Left ventricle myocardium superior (tissue), 1 donor: Measurements from ENCODE around the gene ENG. TPM values are rescaled to one million over a fixed set of nuclear protein-coding genes. Genes with fewer than 3 reads are reported as not detected.

Source experiments
- ATAC-seq: fragments of 200-7000 bp; cut with Tn5 transposase; one replicate; pipeline ENCODE4 v1.9.1; 2020; ENCODE audit warnings: mild to moderate bottlenecking, moderate library complexity
- DNase-seq: peaks from one replicate; pipeline ENCODE4 v3.0.0-alpha.2; 2020
- intact Hi-C: fragments of 100-400 bp; cut with micrococcal nuclease; formaldehyde crosslinking; loops from one replicate; pipeline ENCODE4 v1.11.0; 2022
- microRNA-seq: library from miRNA; unstranded; fragments of <30 nt; microRNA quantifications from one replicate; pipeline ENCODE4 v1.2.0, GENCODE V29; 2020; ENCODE audit warnings: borderline number of aligned reads
- total RNA-seq: library from RNA; stranded (reverse); fragmentation: NEBNext Ultra II Directional; extraction: Animal tissue kit (Norgen Biotek cat#: 25700); gene quantifications from one replicate; pipeline ENCODE4 v1.2.1, GENCODE V29; 2021
- donor health status: DM: no; HTN: yes; CAD: no; lungs with severe emphysema.

The ENG gene
- total RNA-seq, 1 donor from 2014 or later = 134 TPM

- DNase-seq (no peak), ATAC-seq (no peak)
- intact Hi-C loops = no loop called here
These were observed 82.8 kb downstream of the ENG start for GRCh38 chr9:127771570-127772189.

GRCh38 chr9:127770905-127771569 lies 83.4 kb downstream of the ENG start:
- intact Hi-C loops = no loop called here
- DNase-seq (peak; percentile 99), ATAC-seq (peak; percentile 97)

GRCh38 chr9:127770583-127770904 lies 83.9 kb downstream of the ENG start:
- ATAC-seq (no peak), DNase-seq (no peak)
- intact Hi-C loops = no loop called here

DNA sequence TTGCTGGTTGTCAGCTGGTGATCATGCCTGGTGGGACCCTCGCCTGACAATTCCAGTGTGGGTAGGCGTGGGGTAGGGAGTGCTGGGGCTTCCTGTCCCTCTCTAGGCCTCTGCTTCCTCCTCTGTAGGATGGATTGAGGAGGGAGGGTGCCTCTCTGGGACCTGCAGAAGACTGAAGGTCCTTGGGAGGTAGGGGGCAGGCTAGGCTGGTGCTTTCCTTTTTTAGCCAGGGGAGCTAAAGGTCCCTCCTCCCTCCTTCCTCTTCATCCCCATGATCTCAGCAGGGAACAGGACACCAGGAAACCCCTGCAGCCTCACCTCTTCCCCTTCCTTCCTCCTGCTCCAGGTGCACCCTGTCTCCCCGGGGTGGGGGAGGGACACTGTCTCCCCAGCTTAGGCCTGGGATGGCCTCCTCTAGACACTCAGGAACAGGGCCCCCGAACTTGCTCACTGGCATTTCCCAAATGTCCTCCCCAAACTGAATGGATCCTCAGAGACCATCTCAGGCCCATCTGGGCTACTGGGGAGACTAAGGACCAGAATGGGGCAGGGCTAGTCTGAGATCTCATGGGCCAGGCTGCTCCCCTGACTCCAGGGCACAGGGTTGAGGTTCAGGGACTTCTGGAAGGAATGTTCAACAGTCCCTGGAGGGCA lies 84.4 kb downstream of the ENG start:
- ATAC-seq (no peak), DNase-seq (no peak)
- intact Hi-C loops = no loop called here

GRCh38 chr9:127769101-127769500 lies 85.4 kb downstream of the ENG start:
- ATAC-seq = no peak
- no peak for DNase-seq
- intact Hi-C loops = no loop called here

DNA sequence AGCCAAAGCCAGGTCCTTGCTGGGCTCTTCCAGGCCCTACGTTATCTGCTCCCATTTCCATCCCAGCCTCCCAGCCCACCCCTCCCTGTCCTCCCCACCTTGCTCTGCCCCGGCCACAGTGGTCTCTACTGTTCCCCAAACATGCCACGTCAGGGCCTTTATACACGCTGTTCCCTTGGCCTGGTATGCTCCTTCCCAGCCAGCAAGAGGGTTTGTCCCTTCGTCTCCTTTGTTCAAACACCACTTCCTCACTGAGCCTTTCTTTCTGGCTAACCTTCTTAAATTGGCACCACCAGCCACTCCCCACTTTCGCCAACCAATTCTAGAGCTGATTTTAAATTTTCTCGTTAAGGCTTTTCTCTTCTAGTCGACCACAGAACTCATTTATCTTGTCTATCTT lies 85.8 kb downstream of the ENG start:
- DNase-seq (no peak), ATAC-seq (no peak)
- intact Hi-C loops = no loop called here

- DNase-seq (peak; percentile 48), ATAC-seq (no peak)
- intact Hi-C loops = no loop called here
These were observed 86.5 kb downstream of the ENG start for GRCh38 chr9:127767909-127768331.

GRCh38 chr9:127767410-127767809 lies 87.0 kb downstream of the ENG start:
- DNase-seq (no peak), ATAC-seq (no peak)
- intact Hi-C loops = no loop called here

DNA sequence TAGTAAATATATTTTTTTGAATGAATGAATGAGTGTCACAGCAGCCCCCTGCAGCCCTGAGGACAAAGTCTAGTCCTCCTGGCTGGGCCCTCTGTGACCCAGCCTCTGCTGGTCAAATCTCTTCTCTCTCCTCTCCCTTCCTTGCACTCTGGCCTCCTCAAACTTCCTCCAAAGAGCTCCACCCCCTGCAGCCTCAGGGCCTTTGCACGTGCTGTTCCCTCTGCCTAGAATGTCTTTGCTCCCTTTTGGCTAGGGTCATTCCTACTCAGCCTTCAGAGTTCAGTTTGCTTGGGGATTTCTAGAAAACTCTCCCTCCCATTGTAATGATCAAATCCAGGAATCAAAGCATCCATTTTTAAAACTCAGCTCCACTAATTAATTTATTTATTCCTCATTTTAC lies 89.0 kb downstream of the ENG start:
- ATAC-seq = no peak
- intact Hi-C loops = no loop called here
- no peak for DNase-seq

Small RNA genes lying within 50 kb of the gene (microRNA-seq; reads per million reads assigned to microRNA genes)
- gene MIR2861 (not detected), gene MIR3960 (not detected), gene MIR4672 (not detected)

Other genes starting within 250 kb of the ENG start
- 49.4 TPM for gene STXBP1, start 242.4 kb downstream of the ENG start, total RNA-seq
- not detected for gene CFAP157, start 147.7 kb downstream of the ENG start, total RNA-seq
- 13.4 TPM for gene PTRH1, start 139.0 kb downstream of the ENG start, total RNA-seq
- gene TTC16, start 138.6 kb downstream of the ENG start, total RNA-seq = 0.15 TPM
- gene TOR2A, start 119.4 kb downstream of the ENG start, total RNA-seq = 3.6 TPM
- 18.3 TPM for gene SH2D3C, start 76.0 kb downstream of the ENG start, total RNA-seq
- gene CDK9, start 68.6 kb downstream of the ENG start, total RNA-seq = 48.4 TPM
- 31.9 TPM for gene FPGS, start 51.8 kb downstream of the ENG start, total RNA-seq
- gene AK1, start 23.0 kb upstream of the ENG start, total RNA-seq = 853 TPM
- 50.5 TPM for gene ST6GALNAC6, start 44.9 kb upstream of the ENG start, total RNA-seq
- 28.5 TPM for gene ST6GALNAC4, start 62.4 kb upstream of the ENG start, total RNA-seq
- not detected for gene PIP5KL1, start 76.1 kb upstream of the ENG start, total RNA-seq
- gene DPM2, start 83.2 kb upstream of the ENG start, total RNA-seq = 11.1 TPM
- 21.6 TPM for gene EEIG1, start 126.3 kb upstream of the ENG start, total RNA-seq
- gene NAIF1, start 212.7 kb upstream of the ENG start, total RNA-seq = 4.7 TPM
- 4.8 TPM for gene SLC25A25, start 213.6 kb upstream of the ENG start, total RNA-seq